IMR-90 (cell line): ENCODE results near the gene SLC15A1. TPM values are rescaled to one million over a fixed set of nuclear protein-coding genes. Genes with fewer than 3 reads are reported as not detected.

ENCODE experiments used
- ATAC-seq: fragments of 200-7000 bp; cut with Tn5 transposase; 2 replicates; pipeline ENCODE4 v1.9.1; 2020; ENCODE audit warnings: low read depth, mild to moderate bottlenecking, moderate library complexity
- BruUV-seq: library from RNA; stranded (reverse); fragments of 400-500 nt; replicated peaks from 2 replicates; lab custom pipeline; 2021; lab: Mats Ljungman, UMichigan
- CTCF ChIA-PET: fragments of 300-600 bp; formaldehyde crosslinking; extraction: SDS; loops from one replicate; lab custom pipeline; 2021; ENCODE audit warnings: antibody characterized with exemption; lab: Yijun Ruan, JAX
- POLR2A ChIA-PET: fragments of 300-600 bp; sonication (Branson Sonifier 250); formaldehyde crosslinking; loops from one replicate; lab custom pipeline; 2022; ENCODE audit warnings: antibody characterized with exemption; ENCODE audit not compliant: unreplicated experiment; lab: Charles Lee
- DNase-seq: peaks from one replicate; pipeline ENCODE4 v3.0.0; 2013
- H2AFZ ChIP-seq: replicated peaks from 2 replicates; pipeline ENCODE3; 2013; ENCODE audit warnings: low read length, mild to moderate bottlenecking; ENCODE audit not compliant: poor library complexity
- H2AK5ac ChIP-seq: 2 replicates; pipeline ENCODE4 v1.6.1; 2013; ENCODE audit warnings: low read depth, low read length, inconsistent platforms
- H2AK9ac ChIP-seq: replicated peaks from 2 replicates; pipeline ENCODE3; 2013; ENCODE audit warnings: mild to moderate bottlenecking, low read depth, low read length, moderate library complexity; ENCODE audit not compliant: poor library complexity
- H2BK120ac ChIP-seq: 2 replicates; pipeline ENCODE4 v1.6.1; 2013; ENCODE audit warnings: low read depth, low read length, inconsistent platforms
- H2BK15ac ChIP-seq: 3 replicates; pipeline ENCODE4 v1.6.1; 2013; ENCODE audit warnings: low read depth, low read length, inconsistent platforms
- H2BK20ac ChIP-seq: 2 replicates; pipeline ENCODE4 v1.6.1; 2013; ENCODE audit warnings: low read depth, mild to moderate bottlenecking, inconsistent platforms, low read length, moderate library complexity
- H2BK5ac ChIP-seq: 2 replicates; pipeline ENCODE4 v1.6.1; 2013; ENCODE audit warnings: mild to moderate bottlenecking, low read depth, low read length, inconsistent platforms; ENCODE audit not compliant: poor library complexity, severe bottlenecking
- H3K14ac ChIP-seq: replicated peaks from 2 replicates; pipeline ENCODE4 v1.6.1; 2013; ENCODE audit warnings: low read depth, low read length, inconsistent platforms
- H3K18ac ChIP-seq: 2 replicates; pipeline ENCODE4 v1.6.1; 2013; ENCODE audit warnings: low read depth, low read length, control low read depth
- H3K23ac ChIP-seq: 2 replicates; pipeline ENCODE4 v1.6.1; 2013; ENCODE audit warnings: low read depth, low read length, inconsistent platforms
- H3K27ac ChIP-seq: 2 replicates; pipeline ENCODE4 v1.5.1; 2013; ENCODE audit warnings: mild to moderate bottlenecking, control low read depth, low read length; ENCODE audit not compliant: insufficient read depth
- H3K27me3 ChIP-seq: 2 replicates; pipeline ENCODE4 v1.6.1; 2013; ENCODE audit warnings: low read length; ENCODE audit not compliant: control insufficient read depth, insufficient read depth
- H3K36me3 ChIP-seq: 2 replicates; pipeline ENCODE4 v1.6.1; 2013; ENCODE audit warnings: low read length, mixed read lengths; ENCODE audit not compliant: control insufficient read depth, insufficient read depth
- H3K4ac ChIP-seq: 2 replicates; pipeline ENCODE4 v1.6.1; 2013; ENCODE audit warnings: low read depth, low read length, inconsistent platforms
- H3K4me1 ChIP-seq: 2 replicates; pipeline ENCODE4 v1.6.1; 2013; ENCODE audit warnings: low read length, mixed read lengths; ENCODE audit not compliant: control insufficient read depth, insufficient read depth
- H3K4me2 ChIP-seq: 2 replicates; pipeline ENCODE4 v1.6.1; 2013; ENCODE audit warnings: low read depth, mild to moderate bottlenecking, control low read depth, low read length, moderate library complexity
- H3K4me3 ChIP-seq: 2 replicates; pipeline ENCODE4 v1.5.1; 2013; ENCODE audit warnings: low read depth, mild to moderate bottlenecking, control low read depth, low read length, moderate library complexity; ENCODE audit not compliant: insufficient read depth
- H3K56ac ChIP-seq: 2 replicates; pipeline ENCODE4 v1.6.1; 2013; ENCODE audit warnings: low read length, inconsistent platforms; ENCODE audit not compliant: insufficient read depth; ENCODE audit errors: extremely low read depth
- H3K79me1 ChIP-seq, 2 experiments: 2 replicates each; pipeline ENCODE4 v1.6.1; 2013; ENCODE audit warnings: low read length in 2 of 2, inconsistent platforms in 1 of 2, low read depth in 1 of 2
- H3K9ac ChIP-seq: 2 replicates; pipeline ENCODE4 v1.6.1; 2013; ENCODE audit warnings: low read depth, low read length, control low read depth
- H3K9me1 ChIP-seq: 2 replicates; pipeline ENCODE4 v1.6.1; 2013; ENCODE audit warnings: low read length, inconsistent platforms; ENCODE audit not compliant: insufficient read depth
- H3K9me3 ChIP-seq: 2 replicates; pipeline ENCODE4 v1.6.1; 2013; ENCODE audit warnings: low read length; ENCODE audit not compliant: control insufficient read depth, insufficient read depth
- H4K20me1 ChIP-seq: 2 replicates; pipeline ENCODE4 v1.6.1; 2013; ENCODE audit warnings: low read length, inconsistent platforms; ENCODE audit not compliant: insufficient read depth
- H4K5ac ChIP-seq: 2 replicates; pipeline ENCODE4 v1.6.1; 2013; ENCODE audit warnings: mild to moderate bottlenecking, low read depth, low read length, control low read depth
- H4K8ac ChIP-seq, 2 experiments: 2 replicates each; pipeline ENCODE4 v1.6.1; 2013; ENCODE audit warnings: low read depth in 2 of 2, low read length in 2 of 2, control low read depth in 1 of 2, inconsistent platforms in 1 of 2
- H4K91ac ChIP-seq: 2 replicates; pipeline ENCODE4 v1.6.1; 2013; ENCODE audit warnings: low read depth, low read length, inconsistent platforms; ENCODE audit not compliant: insufficient read depth
- BHLHE40 ChIP-seq: fragments of 150-350 bp; IDR thresholded peaks from 2 replicates; pipeline ENCODE4 v1.6.1; 2016; ENCODE audit warnings: mild to moderate bottlenecking, low read depth, low read length
- CEBPB ChIP-seq: IDR thresholded peaks from 2 replicates; pipeline ENCODE4 v1.6.1; 2012; ENCODE audit warnings: low read depth, low read length, improper control_type of control experiment
- MAFK ChIP-seq: IDR thresholded peaks from 2 replicates; pipeline ENCODE4 v1.6.1; 2012; ENCODE audit warnings: low read depth, low read length, improper control_type of control experiment
- MAZ ChIP-seq: IDR thresholded peaks from 2 replicates; pipeline ENCODE4 v1.6.1; 2012; ENCODE audit warnings: low read depth, mild to moderate bottlenecking, low read length, improper control_type of control experiment, moderate library complexity, borderline replicate concordance
- WGBS, 2 experiments: methylation state at CpG; one replicate each; pipeline versions ENCODE4 v1.1.5 to v1.1.7; 2013; ENCODE audit warnings: missing lambda C conversion rate in 2 of 2; ENCODE audit not compliant: insufficient read length in 1 of 2; ENCODE audit errors: extremely low coverage in 2 of 2; 5-methylcytosine and 5-hydroxymethylcytosine counted together
- dilution Hi-C: fragments of 300-500 bp; cut with HindIII; formaldehyde crosslinking; loops from one replicate; pipeline ENCODE4 v1.14.3; 2018; ENCODE audit warnings: low sequenced_read_pairs; ENCODE audit not compliant: unreplicated experiment
- in situ Hi-C: fragments of 300-500 bp; cut with MboI; formaldehyde crosslinking; loops from 3 replicates; pipeline ENCODE4 v1.14.3; 2019; ENCODE audit warnings: low sequenced_read_pairs, inconsistent platforms, mixed read lengths
- intact Hi-C: fragments of 100-400 bp; cut with micrococcal nuclease; formaldehyde crosslinking; loops from 2 replicates; pipeline ENCODE4 v1.10.0; 2022
- polyA plus RNA-seq, 3 experiments: library from polyadenylated mRNA; depleted of rRNA; stranded (reverse); fragments of >200 nt; gene quantifications; 2 replicates each; pipeline ENCODE4 v1.2.3, GENCODE V29; 2012; ENCODE audit warnings: low replicate concordance in 1 of 3
- total RNA-seq: library from RNA; depleted of rRNA; stranded (reverse); fragments of >200 nt; gene quantifications from 2 replicates; pipeline ENCODE4 v1.2.3, GENCODE V29; 2012
- TF ChIP-seq, protein P1 (sequence below): conservative IDR thresholded peaks from 2 replicates; pipeline ENCODE4 v1.5.1; 2012; ENCODE audit warnings: mild to moderate bottlenecking, low read depth, low read length, improper control_type of control experiment
- TF ChIP-seq, protein P2 (sequence below): fragments of 150-350 bp; IDR thresholded peaks from 2 replicates; pipeline ENCODE4 v1.6.1; 2016; ENCODE audit warnings: low read depth, mild to moderate bottlenecking, low read length, moderate library complexity, borderline replicate concordance

The SLC15A1 gene
- total and polyA plus RNA-seq, 2 of the 4 experiments (the other 2 are of a cell fraction) = not detected

DNA sequence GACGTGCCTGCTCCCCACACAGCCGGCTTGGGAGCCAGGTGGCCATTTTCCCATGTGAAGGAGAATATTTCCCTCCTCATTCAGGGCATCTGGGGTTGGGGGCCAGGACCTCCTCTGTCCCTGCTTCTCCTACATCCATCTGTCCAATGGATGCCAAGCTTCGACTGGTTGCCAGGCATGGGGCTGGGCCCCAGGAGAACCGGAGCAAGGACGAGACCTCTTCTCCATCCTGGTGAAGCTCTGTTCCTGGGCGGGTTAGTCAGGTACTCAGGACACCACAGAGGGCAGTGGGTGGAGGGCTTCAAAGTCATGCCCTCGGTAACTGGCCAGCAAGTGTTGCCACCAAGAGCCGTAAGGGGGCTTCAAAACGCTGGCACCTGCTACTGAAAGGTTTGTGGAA, 22.3 kb upstream of the SLC15A1 start:
- 95% methylated on average over 3 of the region's 9 CpGs; no CpG with 5 or more reads in 1 of the 2 experiments for WGBS, 2 experiments
- Histone ChIP-seq H3K9me1 (no peaks in the 10 kb centered on the region; the same call in none of the 2 replicates), H3K79me1 (no peaks in the 10 kb centered on the region), H4K91ac (no peak overlapping the region), H4K20me1 (no peaks in the 10 kb centered on the region), H3K27me3 (peaks cover 4% of the 10 kb centered on the region), H3K36me3 (no peaks in the 10 kb centered on the region), H3K4me2 (no peak overlapping the region), H3K27ac (no peak overlapping the region), H2BK120ac (no peak overlapping the region), H4K8ac (no peak overlapping the region), H3K4me3 (no peak overlapping the region), H2AK5ac (no peak overlapping the region), H2BK15ac (no peak overlapping the region), H3K4ac (no peak overlapping the region), H2BK5ac (no peak overlapping the region), H2AK9ac (no peak overlapping the region), H2BK20ac (no peak overlapping the region), H3K56ac (no peak overlapping the region), H3K4me1 (peaks cover 2% of the 10 kb centered on the region), H3K23ac (no peak overlapping the region), H3K14ac (no peak overlapping the region), H3K9ac (no peak overlapping the region), H3K18ac (no peak overlapping the region), H4K5ac (no peak overlapping the region), H3K9me3 (peaks cover 10% of the 10 kb centered on the region), H2AFZ (no peak overlapping the region)
- BruUV-seq = no TSS peak
- ChIA-PET CTCF (no interaction called here), POLR2A (no interaction called here)
- dilution Hi-C loops (no loop called here), intact Hi-C loops (no loop called here), in situ Hi-C loops (no loop called here)
- no peak for DNase-seq
- ATAC-seq = no peak
- TF ChIP-seq, protein P1, sequence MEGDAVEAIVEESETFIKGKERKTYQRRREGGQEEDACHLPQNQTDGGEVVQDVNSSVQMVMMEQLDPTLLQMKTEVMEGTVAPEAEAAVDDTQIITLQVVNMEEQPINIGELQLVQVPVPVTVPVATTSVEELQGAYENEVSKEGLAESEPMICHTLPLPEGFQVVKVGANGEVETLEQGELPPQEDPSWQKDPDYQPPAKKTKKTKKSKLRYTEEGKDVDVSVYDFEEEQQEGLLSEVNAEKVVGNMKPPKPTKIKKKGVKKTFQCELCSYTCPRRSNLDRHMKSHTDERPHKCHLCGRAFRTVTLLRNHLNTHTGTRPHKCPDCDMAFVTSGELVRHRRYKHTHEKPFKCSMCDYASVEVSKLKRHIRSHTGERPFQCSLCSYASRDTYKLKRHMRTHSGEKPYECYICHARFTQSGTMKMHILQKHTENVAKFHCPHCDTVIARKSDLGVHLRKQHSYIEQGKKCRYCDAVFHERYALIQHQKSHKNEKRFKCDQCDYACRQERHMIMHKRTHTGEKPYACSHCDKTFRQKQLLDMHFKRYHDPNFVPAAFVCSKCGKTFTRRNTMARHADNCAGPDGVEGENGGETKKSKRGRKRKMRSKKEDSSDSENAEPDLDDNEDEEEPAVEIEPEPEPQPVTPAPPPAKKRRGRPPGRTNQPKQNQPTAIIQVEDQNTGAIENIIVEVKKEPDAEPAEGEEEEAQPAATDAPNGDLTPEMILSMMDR = no peak
- TF ChIP-seq MAFK (no peak), MAZ (no peak), CEBPB (no peak), BHLHE40 (no peak)
- TF ChIP-seq, protein P2, sequence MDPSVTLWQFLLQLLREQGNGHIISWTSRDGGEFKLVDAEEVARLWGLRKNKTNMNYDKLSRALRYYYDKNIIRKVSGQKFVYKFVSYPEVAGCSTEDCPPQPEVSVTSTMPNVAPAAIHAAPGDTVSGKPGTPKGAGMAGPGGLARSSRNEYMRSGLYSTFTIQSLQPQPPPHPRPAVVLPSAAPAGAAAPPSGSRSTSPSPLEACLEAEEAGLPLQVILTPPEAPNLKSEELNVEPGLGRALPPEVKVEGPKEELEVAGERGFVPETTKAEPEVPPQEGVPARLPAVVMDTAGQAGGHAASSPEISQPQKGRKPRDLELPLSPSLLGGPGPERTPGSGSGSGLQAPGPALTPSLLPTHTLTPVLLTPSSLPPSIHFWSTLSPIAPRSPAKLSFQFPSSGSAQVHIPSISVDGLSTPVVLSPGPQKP = no peak
